ENCODE measurements around the gene LMBR1L.
A peak's percentile ranks its signal among the peaks of the same experiment; 100 is the strongest.

The LMBR1L gene

DNA sequence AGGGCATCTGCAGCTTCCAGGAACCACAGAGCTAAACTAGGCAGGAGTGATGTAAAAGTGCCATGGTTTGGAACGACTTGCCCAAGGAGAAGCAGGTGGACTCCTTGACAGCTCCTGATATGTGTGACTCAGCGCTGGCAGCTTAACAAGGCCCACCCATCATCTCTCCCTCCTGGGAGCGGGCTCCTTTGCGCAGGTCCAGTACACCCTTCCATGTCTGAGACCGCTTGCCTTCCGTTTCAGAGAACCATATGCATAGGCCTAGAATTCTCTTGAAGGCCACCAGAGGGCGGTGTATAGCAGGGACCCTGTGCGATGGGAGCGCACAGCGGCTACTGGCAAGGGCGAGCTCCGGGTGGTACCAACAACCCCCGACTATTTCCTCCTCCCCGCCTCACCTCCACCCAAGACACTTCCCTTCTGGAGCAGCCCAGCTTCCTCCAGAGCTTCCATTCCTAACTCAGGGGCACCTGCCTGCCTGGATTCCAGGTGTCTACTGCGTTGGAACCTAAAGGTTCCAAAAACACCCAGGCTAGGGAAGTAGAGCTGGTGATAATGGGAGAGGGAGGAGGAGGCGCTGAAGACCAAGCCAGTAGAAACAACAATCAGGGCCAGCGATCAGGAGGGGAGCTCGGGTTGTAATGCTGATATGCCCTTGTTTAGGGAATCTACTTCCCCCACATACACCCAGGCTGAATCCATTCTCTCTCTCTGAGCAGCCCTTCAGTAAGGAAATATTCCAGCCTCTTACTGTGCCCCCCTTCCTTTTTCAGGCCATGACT lies 22.3 kb downstream of the LMBR1L start:
- peak; percentile 91 for DNase-seq (ENCODE audit: low read depth)
- H3K4me3 ChIP-seq (ENCODE audit: control insufficient read depth, low read depth, low read length): no peak overlapping the region
- TF ChIP-seq, protein P1, sequence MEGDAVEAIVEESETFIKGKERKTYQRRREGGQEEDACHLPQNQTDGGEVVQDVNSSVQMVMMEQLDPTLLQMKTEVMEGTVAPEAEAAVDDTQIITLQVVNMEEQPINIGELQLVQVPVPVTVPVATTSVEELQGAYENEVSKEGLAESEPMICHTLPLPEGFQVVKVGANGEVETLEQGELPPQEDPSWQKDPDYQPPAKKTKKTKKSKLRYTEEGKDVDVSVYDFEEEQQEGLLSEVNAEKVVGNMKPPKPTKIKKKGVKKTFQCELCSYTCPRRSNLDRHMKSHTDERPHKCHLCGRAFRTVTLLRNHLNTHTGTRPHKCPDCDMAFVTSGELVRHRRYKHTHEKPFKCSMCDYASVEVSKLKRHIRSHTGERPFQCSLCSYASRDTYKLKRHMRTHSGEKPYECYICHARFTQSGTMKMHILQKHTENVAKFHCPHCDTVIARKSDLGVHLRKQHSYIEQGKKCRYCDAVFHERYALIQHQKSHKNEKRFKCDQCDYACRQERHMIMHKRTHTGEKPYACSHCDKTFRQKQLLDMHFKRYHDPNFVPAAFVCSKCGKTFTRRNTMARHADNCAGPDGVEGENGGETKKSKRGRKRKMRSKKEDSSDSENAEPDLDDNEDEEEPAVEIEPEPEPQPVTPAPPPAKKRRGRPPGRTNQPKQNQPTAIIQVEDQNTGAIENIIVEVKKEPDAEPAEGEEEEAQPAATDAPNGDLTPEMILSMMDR (conservative IDR thresholded peaks at IDR 0.05; ENCODE audit: control insufficient read depth, insufficient read depth, low read depth, low read length): peak; percentile 90

DNA sequence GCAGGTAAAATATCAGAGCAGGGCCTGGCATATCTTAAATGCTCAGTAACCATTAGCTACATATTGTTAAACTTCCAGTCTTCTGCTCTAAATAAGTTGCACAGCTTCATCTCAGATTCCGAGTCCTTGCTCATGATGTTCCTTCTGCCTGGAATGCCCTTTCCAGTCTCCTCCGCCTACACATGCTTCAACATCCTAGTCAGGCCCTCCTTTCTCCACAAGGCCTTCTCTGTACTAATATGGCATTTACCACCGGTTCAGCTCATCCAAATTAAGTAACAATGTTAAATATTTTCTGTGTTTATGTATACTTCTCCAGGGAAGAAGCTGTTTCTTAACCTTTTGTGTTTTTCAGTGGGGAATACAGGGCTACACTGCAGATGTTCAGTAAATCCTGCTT lies 24.5 kb downstream of the LMBR1L start:
- H3K4me3 ChIP-seq (ENCODE audit: control insufficient read depth, low read depth, low read length): no peak overlapping the region
- TF ChIP-seq, protein P1 (conservative IDR thresholded peaks at IDR 0.05; ENCODE audit: control insufficient read depth, insufficient read depth, low read depth, low read length): no peak
- peak; percentile 44 for DNase-seq (ENCODE audit: low read depth)

- no peak overlapping the region for H3K4me3 ChIP-seq (ENCODE audit: control insufficient read depth, low read depth, low read length)
- DNase-seq (ENCODE audit: low read depth): no peak
- TF ChIP-seq, protein P1 (conservative IDR thresholded peaks at IDR 0.05; ENCODE audit: control insufficient read depth, insufficient read depth, low read depth, low read length): no peak
Observed at GRCh38 chr12:49084438-49084837, 26.2 kb downstream of the LMBR1L start.

GRCh38 chr12:49079793-49080192 lies 30.9 kb downstream of the LMBR1L start:
- TF ChIP-seq, protein P1 (conservative IDR thresholded peaks at IDR 0.05; ENCODE audit: control insufficient read depth, insufficient read depth, low read depth, low read length): no peak
- no peak for DNase-seq (ENCODE audit: low read depth)
- no peak overlapping the region for H3K4me3 ChIP-seq (ENCODE audit: control insufficient read depth, low read depth, low read length)

- TF ChIP-seq, protein P1 (conservative IDR thresholded peaks at IDR 0.05; ENCODE audit: control insufficient read depth, insufficient read depth, low read depth, low read length): no peak
- H3K4me3 ChIP-seq (ENCODE audit: control insufficient read depth, low read depth, low read length): no peak overlapping the region
- DNase-seq (ENCODE audit: low read depth): no peak
Observed at GRCh38 chr12:49070971-49071370, 39.7 kb downstream of the LMBR1L start.

DNA sequence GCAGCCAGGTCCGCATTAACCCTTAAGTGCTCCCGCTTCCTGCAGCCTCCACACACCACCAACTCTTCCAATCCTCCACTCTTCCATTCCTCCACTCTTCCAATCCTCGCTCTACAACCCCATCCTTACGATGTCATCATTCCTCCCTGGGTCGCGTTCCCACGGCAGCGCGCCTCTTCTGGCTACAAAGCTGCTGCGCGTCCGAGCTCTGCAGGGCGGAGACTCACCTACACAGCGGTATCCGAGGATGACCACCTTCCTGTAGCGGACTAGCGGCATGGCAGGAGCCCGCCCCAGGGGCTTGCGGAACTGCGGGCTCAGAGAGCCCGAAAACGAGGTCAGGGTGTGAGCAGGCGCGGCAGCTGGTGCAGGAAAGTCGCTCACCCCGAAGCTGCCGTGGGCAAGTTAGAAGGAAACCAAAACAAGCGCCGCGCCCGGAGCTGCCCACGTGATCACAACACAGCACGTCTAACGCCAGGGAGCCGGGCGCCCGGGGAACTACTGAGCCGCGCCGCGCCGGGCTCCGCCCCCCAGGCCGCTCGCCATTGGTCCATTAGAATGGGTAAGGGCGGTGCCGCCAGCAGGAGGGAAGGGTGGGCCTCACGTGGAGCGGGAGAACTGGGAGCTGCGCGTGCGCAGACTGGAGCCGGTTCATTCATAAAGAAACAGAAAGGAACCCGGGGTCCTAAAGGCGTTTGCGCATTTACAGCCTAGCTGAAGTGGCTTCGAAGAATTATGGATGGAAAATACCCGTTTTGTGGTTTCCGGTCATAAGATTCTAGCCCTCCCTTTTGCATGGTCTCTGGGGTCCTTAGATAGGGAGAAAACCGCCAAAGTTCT lies 40.9 kb downstream of the LMBR1L start, which contains the start of gene RHEBL1:
Gene RHEBL1, minus strand, starts transcription at position 473 of the 840 bp plus-strand sequence. Its CDS starts 194 bp downstream, at position 279.
- TF ChIP-seq, protein P1 (conservative IDR thresholded peaks at IDR 0.05; ENCODE audit: control insufficient read depth, insufficient read depth, low read depth, low read length): peak; percentile 7
- H3K4me3 ChIP-seq (ENCODE audit: control insufficient read depth, low read depth, low read length): peak within 1 kb of the TSS; percentile 85
- DNase-seq (ENCODE audit: low read depth): peak; percentile 93
